Measurements from ENCODE around the gene ANKRD10.
"Not testable (repeated sequence)": the region's sequence is repeated elsewhere in the genome, so short reads cannot be mapped to it uniquely, and the experiment has no call there.

ANKRD10 gene

DNA sequence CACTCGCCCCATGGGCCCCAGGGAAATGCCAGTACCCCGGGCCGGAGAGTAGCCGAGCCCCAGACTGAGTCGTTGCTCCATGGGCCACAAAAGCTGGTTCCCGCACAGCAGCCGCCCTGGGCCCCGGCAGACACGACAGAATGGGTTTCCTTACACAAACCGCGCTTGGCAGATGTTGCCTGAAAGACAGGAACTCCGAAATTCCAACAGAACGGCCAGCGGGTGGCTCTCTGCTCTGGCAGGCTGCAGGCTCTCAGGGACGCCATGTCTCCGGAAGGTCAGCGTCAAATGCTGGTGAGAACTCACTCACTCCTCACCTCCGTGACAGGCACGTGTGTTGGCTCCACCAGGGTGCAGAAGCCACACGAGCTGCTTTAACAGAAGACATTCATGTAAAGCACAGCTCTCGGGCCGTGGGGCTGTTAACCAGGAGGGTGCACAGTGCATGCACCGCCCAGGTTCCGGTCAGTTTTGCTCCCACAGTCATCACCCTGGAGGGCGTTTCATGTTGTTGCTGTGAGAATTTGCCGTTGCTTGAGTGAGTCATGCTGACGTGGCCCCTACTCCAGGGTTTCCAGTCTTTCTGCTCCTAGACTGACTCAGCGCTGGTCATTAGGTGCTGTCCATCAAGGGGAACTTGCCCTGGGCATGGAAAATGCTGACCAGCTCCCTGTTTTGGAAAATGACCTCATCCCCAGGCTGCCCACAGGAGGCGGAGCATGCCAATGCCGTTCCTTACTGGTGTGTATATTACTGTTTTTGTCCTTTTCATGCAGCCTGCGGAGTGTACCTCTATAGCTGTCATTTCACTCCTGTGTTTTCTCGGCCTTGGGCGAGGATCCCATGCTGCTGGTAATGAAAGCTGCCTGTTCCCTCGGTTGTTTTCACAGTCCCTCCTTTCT, 44.8 kb downstream of the ANKRD10 start:
- no peak for DNase-seq (ENCODE audit: extremely low read depth in 1 of 2, low read depth in 1 of 2)

DNA sequence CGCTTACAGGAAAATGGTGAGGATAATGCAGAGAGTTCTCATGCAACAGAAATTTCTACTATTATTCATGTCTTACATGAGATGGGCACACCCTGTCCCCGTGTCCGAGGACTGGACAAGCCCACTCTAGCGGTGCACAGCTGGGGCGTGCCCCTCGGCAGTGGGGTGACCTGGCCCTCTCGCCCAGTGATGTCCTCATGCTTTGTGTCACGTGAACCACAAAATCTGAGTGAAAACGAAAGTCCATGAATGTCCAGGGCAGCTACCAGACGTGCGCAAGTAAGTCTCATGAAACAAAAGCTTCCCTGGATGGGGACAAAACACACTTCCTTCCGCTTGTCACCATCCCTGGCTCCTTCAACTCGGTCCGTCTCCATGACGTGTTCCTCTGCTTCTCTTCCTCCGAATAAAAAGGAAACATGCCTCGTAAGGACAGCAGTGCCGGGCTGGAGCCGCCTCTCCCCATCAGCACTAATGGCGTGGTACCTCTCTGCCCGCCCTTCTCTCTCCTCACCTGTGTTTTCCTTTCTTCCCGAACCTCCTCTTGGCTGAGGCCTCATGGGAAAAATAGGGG, 45.6 kb downstream of the ANKRD10 start:
- DNase-seq (ENCODE audit: extremely low read depth in 1 of 2, low read depth in 1 of 2): no peak

DNA sequence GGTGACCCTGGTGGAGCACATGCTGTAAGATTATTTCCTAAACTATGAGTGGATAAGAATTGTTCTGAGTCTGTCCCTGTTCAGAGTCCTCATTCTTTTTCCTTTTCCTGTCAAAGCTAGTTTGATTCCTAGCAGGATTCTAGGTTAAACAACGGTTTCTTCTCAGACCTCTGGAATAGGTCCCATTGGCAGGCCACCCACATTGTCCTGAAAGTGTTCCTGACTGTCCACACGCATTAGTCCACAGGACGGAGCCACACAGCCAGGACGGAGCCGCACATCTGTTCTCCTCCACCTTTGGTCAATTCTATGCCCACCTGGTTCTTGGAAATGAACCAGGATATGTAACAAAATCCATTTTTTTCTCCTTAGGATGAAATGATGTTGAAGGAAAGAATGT, 46.1 kb downstream of the ANKRD10 start:
- DNase-seq (ENCODE audit: extremely low read depth in 1 of 2, low read depth in 1 of 2): no peak

DNA sequence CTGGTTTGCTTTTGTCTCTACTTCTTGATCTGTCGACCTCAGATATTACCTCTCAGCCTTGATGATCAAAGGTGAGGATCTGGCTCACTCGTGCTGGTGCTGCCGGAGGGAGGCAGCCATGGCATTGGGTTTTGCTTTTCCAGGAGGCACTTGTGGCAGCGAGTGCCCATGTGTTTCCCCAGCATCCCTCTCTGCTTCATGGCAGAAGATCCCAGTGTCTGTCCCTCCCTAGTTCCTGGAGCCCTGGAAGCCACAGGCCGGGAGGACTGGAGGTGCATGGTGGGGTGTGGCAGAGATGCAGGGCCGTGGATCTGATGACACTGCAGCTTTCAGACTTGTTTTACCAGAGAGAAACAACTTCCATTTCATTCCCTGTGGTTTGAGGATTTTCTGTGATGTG, 47.5 kb downstream of the ANKRD10 start:
- DNase-seq (ENCODE audit: extremely low read depth in 1 of 2, low read depth in 1 of 2): no peak

DNA sequence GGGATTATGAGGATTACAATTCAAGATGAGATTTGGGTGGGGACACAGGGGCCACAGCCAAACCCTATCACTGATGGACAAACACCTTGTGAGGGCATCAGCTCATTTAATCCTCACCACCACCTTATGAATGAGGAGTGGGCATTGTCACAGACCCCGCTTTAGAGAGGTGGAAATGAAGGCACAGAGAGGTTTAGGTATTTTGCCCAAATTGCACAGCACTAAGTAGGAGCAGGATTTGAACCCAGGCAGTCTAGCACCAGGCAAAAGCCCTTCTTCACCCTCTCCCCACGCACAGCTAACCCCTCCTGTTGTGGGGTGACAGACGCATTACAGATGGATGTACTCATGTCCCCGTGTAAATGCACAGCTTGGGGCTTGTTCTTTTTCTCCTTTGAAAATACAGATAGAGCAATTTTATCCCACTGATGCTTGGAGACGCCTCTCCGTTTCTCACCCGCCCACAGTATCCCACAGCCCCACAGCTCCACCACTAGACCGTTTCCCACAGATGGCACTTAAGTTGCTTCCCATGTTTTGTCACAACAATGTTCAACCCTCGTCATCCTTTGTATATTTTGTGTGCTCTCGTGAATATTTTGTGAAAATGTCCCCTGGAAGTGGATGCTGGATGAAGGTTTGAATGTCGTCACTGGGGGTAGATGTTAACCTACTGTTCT, 48.2 kb downstream of the ANKRD10 start:
- DNase-seq (ENCODE audit: extremely low read depth in 1 of 2, low read depth in 1 of 2): no peak

DNA sequence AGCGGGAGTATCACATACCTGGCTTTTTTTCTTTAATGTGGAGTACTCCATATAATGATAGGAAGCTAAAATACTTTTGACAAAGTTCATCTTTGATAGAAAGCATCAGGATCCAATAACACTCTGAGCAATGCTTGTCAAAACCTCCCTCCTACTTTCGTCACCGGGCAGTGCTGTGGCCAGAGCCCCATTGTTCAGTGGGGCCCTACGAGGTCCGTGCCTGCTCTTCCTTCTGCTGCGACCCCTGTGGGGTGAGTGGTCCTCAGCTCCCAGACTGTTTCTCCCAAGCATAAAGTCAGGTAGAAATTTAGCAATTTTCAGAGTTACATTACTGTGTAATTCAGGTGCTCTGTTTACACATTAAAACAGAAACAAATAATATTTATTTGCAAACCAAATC, 51.2 kb downstream of the ANKRD10 start:
- DNase-seq (ENCODE audit: extremely low read depth in 1 of 2, low read depth in 1 of 2): no peak

DNA sequence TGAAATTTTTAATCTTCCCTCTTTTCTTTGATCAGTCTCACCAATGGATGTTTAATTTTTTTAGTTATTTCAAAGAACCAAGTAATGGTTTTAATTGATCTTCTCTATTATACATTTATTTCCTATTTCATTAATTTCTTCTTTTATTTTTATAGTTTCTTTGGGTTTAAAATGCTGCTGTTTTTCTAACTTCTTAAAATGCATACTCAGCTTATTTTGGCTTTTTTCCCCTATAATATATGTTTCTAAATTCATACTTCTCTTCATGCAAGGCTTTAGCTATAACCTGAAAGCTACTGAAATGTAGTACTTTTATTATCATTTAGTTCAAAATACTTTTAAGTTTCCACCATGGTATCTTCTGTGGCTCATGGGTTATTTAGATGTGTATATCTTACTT, 53.9 kb downstream of the ANKRD10 start:
- no peak for DNase-seq (ENCODE audit: extremely low read depth in 1 of 2, low read depth in 1 of 2)

DNA sequence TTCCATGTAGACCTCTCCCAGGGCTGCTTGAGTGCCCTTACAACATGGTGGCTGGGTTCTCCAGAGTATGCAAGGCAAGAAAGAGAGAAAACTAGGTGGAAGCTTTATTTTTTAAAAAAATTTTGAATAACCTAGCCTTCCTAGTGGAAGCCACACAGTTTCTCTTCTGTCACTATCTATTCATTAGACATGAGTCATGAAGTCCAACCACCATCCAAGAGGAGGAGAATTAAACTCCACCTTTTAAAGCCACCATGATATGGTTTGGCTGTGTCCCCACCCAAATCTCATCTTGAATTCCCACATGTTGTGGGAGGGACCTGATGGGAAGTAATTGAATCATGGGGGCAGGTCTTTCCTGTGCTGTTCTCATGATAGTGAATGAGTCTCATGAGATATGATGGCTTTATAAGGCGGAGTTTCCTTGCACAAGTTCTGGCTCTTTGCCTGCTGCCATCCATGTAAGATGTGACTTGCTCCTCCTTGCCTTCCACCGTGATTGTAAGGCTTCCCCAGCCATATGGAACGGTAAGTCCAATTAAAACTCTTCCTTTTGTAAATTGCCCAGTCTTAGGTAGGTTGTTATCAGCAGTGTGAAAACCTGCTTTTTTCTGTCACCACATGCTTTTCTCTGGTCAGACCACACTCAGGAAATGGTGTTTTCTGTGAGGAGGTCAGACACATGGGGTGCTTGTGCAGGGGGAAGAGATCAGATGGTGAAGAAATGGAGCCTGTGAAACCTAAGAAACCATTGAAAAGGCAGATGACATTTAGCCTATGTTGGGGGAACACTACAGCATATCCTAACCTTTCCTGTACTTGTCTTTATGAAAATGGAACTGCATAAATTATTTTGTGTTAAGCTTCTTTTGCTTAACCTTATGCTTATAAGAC, 57.7 kb downstream of the ANKRD10 start:
- DNase-seq (ENCODE audit: extremely low read depth in 1 of 2, low read depth in 1 of 2): no peak

DNA sequence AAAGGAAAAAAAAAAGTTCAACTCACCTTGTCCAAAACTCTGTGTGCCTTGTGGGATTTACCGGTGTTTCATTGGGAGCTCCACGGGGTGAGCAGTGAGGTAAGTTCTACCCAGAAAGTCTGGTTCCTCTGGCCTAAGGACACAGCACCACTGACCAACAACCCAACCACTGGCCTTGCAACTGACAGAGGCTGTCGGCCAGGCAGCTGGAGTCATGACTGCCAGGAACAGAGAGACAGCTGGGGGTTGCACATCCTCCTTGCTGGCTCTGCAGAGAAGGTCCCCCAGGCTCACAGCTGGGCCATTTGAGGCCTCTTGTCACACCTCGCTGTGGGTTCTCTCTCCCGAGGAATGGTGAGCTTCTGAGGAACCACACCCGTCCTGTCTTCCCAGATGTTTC, 59.5 kb downstream of the ANKRD10 start:
- DNase-seq (ENCODE audit: extremely low read depth in 1 of 2, low read depth in 1 of 2): no peak

DNA sequence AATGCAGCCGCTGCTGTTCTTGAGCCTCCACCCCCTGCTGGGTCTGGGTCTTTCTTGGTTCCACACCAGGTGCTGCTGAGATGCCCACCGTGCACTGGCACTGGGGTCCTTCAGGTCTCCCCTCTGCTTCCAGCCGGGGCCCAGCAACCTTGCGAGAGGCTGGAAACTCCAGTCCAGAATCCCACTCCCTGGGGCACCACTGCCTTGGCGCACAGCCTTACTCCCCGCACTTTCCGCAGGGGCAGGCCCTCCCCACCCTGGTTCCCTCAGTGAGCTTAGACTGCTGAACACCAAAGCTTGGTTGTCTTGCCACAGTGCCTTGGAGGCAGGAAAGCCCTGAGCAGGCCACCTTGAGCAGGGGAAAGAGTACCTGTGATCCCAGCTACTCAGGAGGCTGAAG, 60.0 kb downstream of the ANKRD10 start:
- no peak for DNase-seq (ENCODE audit: extremely low read depth in 1 of 2, low read depth in 1 of 2)

DNA sequence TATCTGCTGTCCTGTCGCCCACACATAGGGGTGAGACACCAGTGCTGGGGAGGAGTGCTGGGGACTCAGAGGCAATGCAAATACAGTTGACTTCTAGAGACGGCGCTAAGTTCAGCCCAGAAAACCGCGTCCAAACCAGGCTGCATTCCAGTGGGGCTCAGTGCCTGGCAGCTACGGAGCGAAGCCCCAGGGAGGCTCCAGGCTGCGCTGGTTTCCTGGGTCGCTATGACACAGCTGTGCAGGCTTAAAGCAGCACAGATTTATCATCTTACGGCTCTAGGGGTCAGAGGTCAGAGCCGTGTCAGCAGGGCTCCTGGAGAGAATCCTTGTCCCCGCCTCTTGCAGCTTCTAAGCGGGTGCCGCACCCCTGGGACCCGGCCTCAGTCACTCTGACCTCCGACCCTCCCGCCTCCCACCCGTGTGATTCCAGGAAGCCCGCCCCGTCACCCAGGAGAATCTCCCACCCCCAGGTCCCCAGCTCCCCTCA, 61.6 kb downstream of the ANKRD10 start:
- DNase-seq (ENCODE audit: extremely low read depth in 1 of 2, low read depth in 1 of 2): no peak

DNA sequence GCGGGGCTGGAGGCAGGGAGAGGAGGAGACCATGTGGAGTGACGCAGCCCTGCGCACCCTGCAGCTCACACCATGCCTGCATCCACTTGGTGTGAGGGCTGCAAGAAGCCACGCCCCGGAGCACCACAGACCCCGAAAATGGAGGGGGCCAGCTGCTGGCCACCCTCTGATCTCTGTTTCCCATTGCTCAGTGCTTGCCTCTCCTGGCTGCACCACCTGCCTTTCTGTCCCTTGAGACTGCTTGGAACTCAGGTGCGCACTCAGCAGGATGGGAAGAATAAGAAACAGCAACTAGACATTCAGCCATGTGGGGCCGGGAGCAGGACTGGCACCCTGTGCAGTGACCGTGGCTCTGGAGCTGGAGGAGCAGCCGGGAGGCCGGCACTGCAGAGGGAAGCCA, 64.0 kb downstream of the ANKRD10 start:
- DNase-seq (ENCODE audit: extremely low read depth in 1 of 2, low read depth in 1 of 2): no peak

DNA sequence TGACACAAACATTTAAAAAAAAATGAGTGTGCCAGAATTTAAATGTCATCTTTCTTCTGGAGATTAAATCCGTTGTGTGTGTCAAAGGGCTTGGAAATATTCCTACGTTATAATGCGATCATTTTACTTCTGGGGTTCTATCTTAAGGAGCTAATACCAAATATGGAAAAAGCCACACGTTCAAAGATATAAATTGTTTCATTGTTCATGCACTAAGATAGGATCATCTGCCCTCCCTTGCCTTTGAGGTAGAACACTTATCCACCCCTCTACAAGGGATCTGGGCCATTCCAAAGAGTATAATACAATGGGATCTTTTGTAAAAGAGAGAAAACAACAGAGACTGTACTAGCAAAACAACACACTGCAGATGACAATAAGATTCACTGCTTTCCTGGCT, 64.9 kb downstream of the ANKRD10 start:
- no peak for DNase-seq (ENCODE audit: extremely low read depth in 1 of 2, low read depth in 1 of 2)

DNA sequence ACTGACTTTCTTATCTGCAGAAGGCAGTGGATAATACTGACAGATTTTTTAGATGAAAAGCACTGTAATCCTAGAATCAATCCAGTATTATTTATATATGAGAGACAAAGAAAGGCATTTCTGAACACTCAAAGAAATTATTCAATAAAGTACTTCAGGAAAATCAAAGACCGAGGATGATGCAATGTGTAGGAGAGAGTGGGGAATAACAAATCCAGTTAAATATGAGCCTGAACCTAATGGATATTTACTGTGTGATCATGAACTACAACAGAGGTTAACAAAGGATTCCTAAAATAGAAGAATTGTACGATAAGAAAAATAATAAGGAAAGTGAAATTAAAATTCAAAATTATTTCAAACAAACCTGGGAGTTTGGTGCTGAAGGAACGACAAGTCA, 69.3 kb downstream of the ANKRD10 start:
- no peak for DNase-seq (ENCODE audit: extremely low read depth in 1 of 2, low read depth in 1 of 2)

DNA sequence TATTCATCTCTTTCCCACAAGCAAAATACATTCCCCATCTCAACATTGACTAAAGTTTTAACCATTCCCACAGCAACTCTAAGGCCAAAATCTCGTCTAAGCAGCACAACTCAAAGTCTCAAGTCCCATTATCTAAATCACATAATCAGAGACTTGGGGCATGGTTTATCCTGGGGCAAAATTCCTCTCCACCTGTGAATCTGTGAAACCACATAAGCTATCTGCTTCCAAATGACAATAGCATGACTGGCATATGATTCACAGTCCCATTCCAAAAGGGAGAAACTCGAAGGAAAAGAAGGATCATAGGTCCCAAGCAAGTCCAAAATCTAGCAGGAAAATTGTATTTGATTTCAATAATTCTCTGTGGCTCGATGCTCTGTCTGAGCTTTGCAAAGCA, 73.0 kb downstream of the ANKRD10 start:
- no peak for DNase-seq (ENCODE audit: extremely low read depth in 1 of 2, low read depth in 1 of 2)

DNA sequence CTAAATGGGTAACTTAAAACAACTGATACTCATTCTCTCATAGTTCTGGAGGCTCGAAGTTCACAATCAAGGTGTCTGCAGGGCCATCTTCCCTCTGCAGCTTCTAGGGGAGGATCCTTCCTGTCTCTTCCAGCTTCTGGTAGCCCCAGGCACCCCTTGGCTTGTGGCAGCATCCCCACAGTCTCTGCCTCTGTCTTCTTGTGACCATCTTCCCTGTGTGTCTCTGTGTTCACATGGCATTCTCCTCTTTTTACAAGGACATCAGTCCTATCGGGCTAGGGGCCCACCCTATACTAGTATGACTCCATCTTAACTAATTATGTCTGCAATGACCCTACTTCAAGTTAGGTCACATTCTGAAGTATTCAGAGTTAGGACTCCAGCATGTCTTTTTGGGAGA, 73.5 kb downstream of the ANKRD10 start:
- no peak for DNase-seq (ENCODE audit: extremely low read depth in 1 of 2, low read depth in 1 of 2)

DNA sequence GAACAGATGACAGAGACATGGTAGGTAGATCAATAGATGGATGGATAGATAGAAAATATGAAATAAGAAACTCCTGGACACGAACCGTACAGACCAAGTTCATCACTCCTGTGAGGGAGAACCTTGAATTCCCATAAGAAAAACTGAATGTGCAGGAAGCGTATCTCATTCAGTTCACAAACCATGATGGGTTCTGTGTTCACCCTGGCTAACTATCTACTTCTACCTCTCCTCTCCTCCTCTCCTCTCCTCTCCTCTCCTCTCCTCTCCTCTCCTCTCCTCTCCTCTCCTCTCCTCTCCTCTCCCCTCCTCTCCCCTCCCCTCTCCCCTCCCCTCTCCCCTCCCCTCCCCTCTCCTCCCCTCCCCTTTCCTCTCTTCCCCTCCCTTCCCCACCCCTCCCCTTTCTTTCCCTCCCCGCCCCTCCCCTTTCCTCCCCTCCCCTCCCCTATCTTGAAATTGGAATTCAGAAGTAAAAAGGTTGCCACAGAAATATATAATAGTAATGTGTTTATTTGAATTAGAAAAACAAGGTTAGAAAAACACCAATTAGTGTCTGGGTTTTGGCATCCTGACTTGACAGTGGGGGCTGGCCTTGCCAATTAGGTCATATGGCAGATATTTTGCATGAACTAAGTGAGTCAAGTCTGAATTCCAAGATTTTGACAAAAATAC, 75.9 kb downstream of the ANKRD10 start:
- DNase-seq (ENCODE audit: extremely low read depth in 1 of 2, low read depth in 1 of 2): no peak

DNA sequence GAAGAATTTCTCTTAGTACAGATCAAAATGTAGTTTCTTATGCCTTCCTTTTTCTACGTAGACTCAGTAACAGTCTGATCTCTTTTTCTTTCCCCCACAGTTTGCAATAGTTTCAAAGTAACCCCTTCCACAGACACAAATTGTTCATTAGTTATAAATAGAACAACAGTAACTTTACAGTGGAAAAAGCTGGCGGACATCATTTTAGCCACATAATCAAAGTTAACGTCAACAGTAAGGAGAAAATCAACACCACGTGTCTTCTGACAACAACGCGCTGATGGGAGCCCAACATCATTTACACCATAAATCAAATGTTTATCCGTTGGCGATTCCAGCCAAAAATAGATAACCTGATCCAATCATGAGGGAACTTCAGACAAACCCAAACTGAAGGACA, 76.8 kb downstream of the ANKRD10 start:
- DNase-seq (ENCODE audit: extremely low read depth in 1 of 2, low read depth in 1 of 2): no peak

DNA sequence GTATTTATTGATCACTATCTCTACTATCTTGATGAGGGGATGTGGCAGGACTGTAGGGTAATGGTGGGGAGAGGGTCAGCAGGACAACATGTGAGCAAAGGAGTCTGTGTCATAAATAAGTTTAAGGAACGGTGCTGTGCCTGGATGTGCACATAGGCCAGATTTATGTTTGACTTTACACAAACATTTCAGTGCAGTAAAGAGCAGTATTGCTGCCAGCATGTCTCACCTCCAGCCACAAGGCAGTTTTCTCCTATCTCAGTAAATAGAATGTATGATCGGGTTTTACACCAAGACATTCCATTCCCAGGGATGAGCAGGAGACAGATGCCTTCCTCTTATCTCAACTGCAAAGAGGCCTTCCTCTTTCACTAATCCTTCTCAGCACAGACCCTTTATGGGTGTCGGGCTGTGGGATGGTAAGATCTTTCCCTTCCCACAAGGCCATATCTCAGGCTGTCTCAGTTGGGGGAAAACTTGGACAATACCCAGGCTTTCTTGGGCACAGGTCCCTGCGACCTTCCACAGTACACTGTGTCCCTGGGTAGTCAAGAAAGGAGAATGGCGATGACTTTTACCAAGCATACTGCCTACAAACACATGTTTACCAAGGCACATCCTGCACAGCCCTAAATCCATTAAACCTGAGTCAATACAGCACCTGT, 77.3 kb downstream of the ANKRD10 start:
- not testable (repeated sequence) for DNase-seq (ENCODE audit: extremely low read depth in 1 of 2, low read depth in 1 of 2)

DNA sequence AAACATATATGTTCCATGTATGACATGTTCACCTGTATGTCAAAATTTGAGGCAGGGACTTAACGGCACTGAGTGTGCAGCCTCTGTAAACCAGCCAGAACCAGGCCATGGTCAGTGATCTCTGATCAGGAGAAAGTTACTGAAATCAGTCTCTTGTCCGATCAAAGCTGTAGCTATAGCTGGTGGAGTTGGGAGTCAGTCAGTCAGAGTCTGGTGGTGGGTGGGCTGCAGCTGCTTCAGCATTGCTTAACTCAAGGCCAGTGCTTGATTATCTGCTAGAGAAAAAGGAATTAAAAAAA, 78.3 kb downstream of the ANKRD10 start:
- DNase-seq (ENCODE audit: extremely low read depth in 1 of 2, low read depth in 1 of 2): no peak

Data from stimulated activated CD8-positive, alpha-beta memory T cell treated with anti-CD3 and anti-CD28 coated beads, Interleukin-7, amount 100 ng/mL, for 48 hours (primary cell).